HepG2 (cell line): Measurements from ENCODE around the gene PEX11G. TPM values are rescaled to one million over a fixed set of nuclear protein-coding genes. Genes with fewer than 3 reads are reported as not detected.

Experiments used
- BORCS8-MEF2B ChIP-seq: sonication (generic); formaldehyde crosslinking; IDR thresholded peaks from 2 replicates; pipeline ENCODE4 v1.8.0; 2022; ENCODE audit warnings: mild to moderate bottlenecking, missing genetic modification reagents
- CBX5 ChIP-seq: sonication (generic); formaldehyde crosslinking; IDR thresholded peaks from 2 replicates; pipeline ENCODE4 v1.4.0; 2020; ENCODE audit warnings: missing genetic modification reagents, borderline replicate concordance
- ETV5 ChIP-seq: IDR thresholded peaks from 2 replicates; pipeline ENCODE4 v1.6.1; 2018; ENCODE audit warnings: missing biosample characterization, missing genetic modification reagents, inconsistent platforms, borderline replicate concordance
- GABPB1 ChIP-seq: IDR thresholded peaks from 2 replicates; pipeline ENCODE4 v1.6.1; 2016; ENCODE audit warnings: mild to moderate bottlenecking, missing genetic modification reagents, moderate library complexity, missing compliant biosample characterization
- GMEB1 ChIP-seq: sonication (generic); formaldehyde crosslinking; IDR thresholded peaks from 2 replicates; pipeline ENCODE4 v1.5.1; 2020; ENCODE audit warnings: missing genetic modification reagents, mild to moderate bottlenecking, borderline replicate concordance
- KMT2A ChIP-seq: sonication (generic); formaldehyde crosslinking; IDR thresholded peaks from 2 replicates; pipeline ENCODE4 v1.4.0; 2020; ENCODE audit warnings: missing genetic modification reagents
- NFE2L1 ChIP-seq: sonication (generic); formaldehyde crosslinking; IDR thresholded peaks from 2 replicates; pipeline ENCODE4 v1.4.0; 2020; ENCODE audit warnings: missing genetic modification reagents, mild to moderate bottlenecking, borderline replicate concordance
- RELA ChIP-seq: sonication (generic); formaldehyde crosslinking; IDR thresholded peaks from 2 replicates; pipeline ENCODE4 v1.4.0; 2020; ENCODE audit warnings: missing genetic modification reagents
- RXRA ChIP-seq: sonication (generic); formaldehyde crosslinking; IDR thresholded peaks from 2 replicates; pipeline ENCODE4 v1.5.1; 2020; ENCODE audit warnings: missing genetic modification reagents
- STAT5B ChIP-seq: sonication (generic); formaldehyde crosslinking; IDR thresholded peaks from 2 replicates; pipeline ENCODE4 v1.4.0; 2020; ENCODE audit warnings: missing genetic modification reagents
- TRIM22 ChIP-seq: fragments of 450-650 bp; IDR thresholded peaks from 2 replicates; pipeline ENCODE4 v1.6.1; 2017
- ZBTB49 ChIP-seq: sonication (generic); formaldehyde crosslinking; IDR thresholded peaks from 2 replicates; pipeline ENCODE4 v1.4.0; 2020; ENCODE audit warnings: missing genetic modification reagents, borderline replicate concordance
- ZFP41 ChIP-seq: sonication (generic); formaldehyde crosslinking; IDR thresholded peaks from 2 replicates; pipeline ENCODE4 v1.4.0; 2020; ENCODE audit warnings: mild to moderate bottlenecking, missing genetic modification reagents, borderline replicate concordance
- ZNF326 ChIP-seq: sonication (generic); formaldehyde crosslinking; IDR thresholded peaks from 2 replicates; pipeline ENCODE4 v1.4.0; 2020; ENCODE audit warnings: missing genetic modification reagents, borderline replicate concordance
- ZNF792 ChIP-seq: IDR thresholded peaks from 2 replicates; pipeline ENCODE4 v1.6.1; 2016
- polyA plus RNA-seq, 8 experiments: library from polyadenylated mRNA; depleted of rRNA in 3 of 8; stranded (reverse) in 7 of 8; unstranded in 1 of 8; fragments of >200 nt; fragmentation: Illumina TruSeq in 4 of 8; extraction: Trizol in 4 of 8; gene quantifications; 2 replicates each; pipeline versions ENCODE4 v1.2.1 to v1.2.3, GENCODE V29; 2011 to 2016; ENCODE audit warnings: low read depth in 4 of 8, missing spikeins in 1 of 8, mixed read lengths in 1 of 8; ENCODE audit not compliant: insufficient read depth in 1 of 8
- total RNA-seq, 5 experiments: library from RNA; depleted of rRNA; stranded (reverse); fragments of >200 nt; fragmentation: Illumina TruSeq; extraction: Trizol; gene quantifications; 2 replicates each; pipeline ENCODE4 v1.2.3, GENCODE V29; 2016; ENCODE audit warnings: low read depth in 1 of 5

PEX11G gene
- total and polyA plus RNA-seq, 2 of the 13 experiments (the other 11 are each of a cell fraction or from before 2014, with no cell fraction given) = not detected

GRCh38 chr19:7522072-7522922, 33.5 kb upstream of the PEX11G start, which contains the start of gene MCOLN1 (continued):
- TF ChIP-seq GMEB1 (CRISPR knock-in tag) (peak; percentile 86), TRIM22 (no peak), ZNF326 (no peak), RXRA (CRISPR knock-in tag) (peak; percentile 92), BORCS8-MEF2B (peak; percentile 80), RELA (CRISPR knock-in tag) (0 out of 2 replicates have a peak, but pooled peaks have one; percentile 44), CBX5 (CRISPR knock-in tag) (peak; percentile 86), ETV5 (CRISPR knock-in tag) (0 out of 2 replicates have a peak, but pooled peaks have one; percentile 49), ZBTB49 (CRISPR knock-in tag) (no peak), STAT5B (CRISPR knock-in tag) (no peak), KMT2A (peak; percentile 70), ZFP41 (0 out of 2 replicates have a peak, but pooled peaks have one; percentile 60), ZNF792 (CRISPR knock-in tag) (peak; percentile 94), GABPB1 (CRISPR knock-in tag) (peak; percentile 90), NFE2L1 (CRISPR knock-in tag) (no peak)
- TF ChIP-seq, all 625 proteins: peak for 306
